NB4 (cell line): ENCODE results near the gene NTN1.

Source experiments
- CTCF ChIP-seq: IDR thresholded peaks from one replicate; pipeline ENCODE4 v1.5.1; 2012; ENCODE audit warnings: low read depth, low read length
- MAX ChIP-seq: IDR thresholded peaks from 2 replicates; pipeline ENCODE4 v1.6.1; 2011; ENCODE audit warnings: low read depth, low read length
- MYC ChIP-seq: IDR thresholded peaks from 2 replicates; pipeline ENCODE4 v1.6.1; 2011; ENCODE audit warnings: low read depth, low read length
- POLR2A ChIP-seq: IDR thresholded peaks from 2 replicates; pipeline ENCODE4 v1.6.1; 2011; ENCODE audit warnings: mild to moderate bottlenecking; ENCODE audit not compliant: insufficient read length; ENCODE audit errors: extremely low read depth

- TF ChIP-seq CTCF (no peak), POLR2A (no peak), MYC (no peak), MAX (no peak)
These were observed 19.8 kb upstream of the NTN1 start for GRCh38 chr17:9001559-9001958.
